NT2/D1 (cell line): ENCODE measurements around the gene PSMD1.

Experiments
- SUZ12 ChIP-seq: IDR thresholded peaks from 2 replicates; pipeline ENCODE4 v1.6.1; 2011; ENCODE audit not compliant: insufficient read length, insufficient read depth; ENCODE audit errors: extremely low read depth
- YY1 ChIP-seq: IDR thresholded peaks from 2 replicates; pipeline ENCODE4 v1.6.1; 2011; ENCODE audit not compliant: insufficient read length, insufficient read depth
- ZNF274 ChIP-seq: IDR thresholded peaks from 2 replicates; pipeline ENCODE4 v1.6.1; 2011; ENCODE audit warnings: mild to moderate bottlenecking, low read depth, low read length

- TF ChIP-seq YY1 (no peak), ZNF274 (no peak), SUZ12 (no peak)
These were observed 22.3 kb upstream of the PSMD1 start for GRCh38 chr2:231034291-231034882.
